ENCODE data around the gene RPS6KL1. TPM values are rescaled to one million over a fixed set of nuclear protein-coding genes. Genes with fewer than 3 reads are reported as not detected.

Gene RPS6KL1
- total RNA-seq, 1 donor, result 0.36 TPM

GRCh38 chr14:74936731-74937130, 13.7 kb upstream of the RPS6KL1 start:
- DNase-seq (ENCODE audit: insufficient read length, low spot score, missing footprints), result peak; percentile 22
- Histone ChIP-seq H3K4me1 (ENCODE audit: insufficient read depth, low read length) (peaks cover 24% of the 10 kb centered on the region), H4K20me1 (ENCODE audit: insufficient read depth, low read length) (no peaks in the 10 kb centered on the region), H3K4me3 (ENCODE audit: insufficient read depth, low read length) (no peak overlapping the region), H3K9me3 (ENCODE audit: low read depth, low read length) (no peaks in the 10 kb centered on the region), H3K4me2 (ENCODE audit: insufficient read depth, low read length) (no peak overlapping the region), H2AFZ (ENCODE audit: low read length) (no peak overlapping the region), H3K27me3 (ENCODE audit: insufficient read depth, low read length) (no peaks in the 10 kb centered on the region), H3K36me3 (ENCODE audit: insufficient read depth, low read length) (no peaks in the 10 kb centered on the region), H3K79me2 (ENCODE audit: insufficient read depth, low read length) (no peaks in the 10 kb centered on the region), H3K27ac (ENCODE audit: low read depth, low read length) (no peak overlapping the region)
- TF ChIP-seq CTCF (IDR thresholded peaks at IDR 0.05; ENCODE audit: extremely low read depth, low read depth, low read length), result no peak

- no peak overlapping the region for H2AFZ ChIP-seq (ENCODE audit: low read length)
- H3K27me3 ChIP-seq (ENCODE audit: insufficient read depth, low read length), result no peaks in the 10 kb centered on the region
- H3K27ac ChIP-seq (ENCODE audit: low read depth, low read length), result no peak overlapping the region
- TF ChIP-seq CTCF (IDR thresholded peaks at IDR 0.05; ENCODE audit: extremely low read depth, low read depth, low read length), result no peak
- no peak for DNase-seq (ENCODE audit: insufficient read length, low spot score, missing footprints)
- H3K4me3 ChIP-seq (ENCODE audit: insufficient read depth, low read length), result no peak overlapping the region
- H3K36me3 ChIP-seq (ENCODE audit: insufficient read depth, low read length), result no peaks in the 10 kb centered on the region
- H4K20me1 ChIP-seq (ENCODE audit: insufficient read depth, low read length), result no peaks in the 10 kb centered on the region
- no peaks in the 10 kb centered on the region for H3K79me2 ChIP-seq (ENCODE audit: insufficient read depth, low read length)
- peaks cover 20% of the 10 kb centered on the region for H3K4me1 ChIP-seq (ENCODE audit: insufficient read depth, low read length)
- H3K4me2 ChIP-seq (ENCODE audit: insufficient read depth, low read length), result no peak overlapping the region
- no peaks in the 10 kb centered on the region for H3K9me3 ChIP-seq (ENCODE audit: low read depth, low read length)
Measured at GRCh38 chr14:74936151-74936550, 13.1 kb upstream of the RPS6KL1 start.

GRCh38 chr14:74935360-74935680, 12.3 kb upstream of the RPS6KL1 start:
- no peak overlapping the region for H3K27ac ChIP-seq (ENCODE audit: low read depth, low read length)
- no peaks in the 10 kb centered on the region for H3K9me3 ChIP-seq (ENCODE audit: low read depth, low read length)
- H3K4me2 ChIP-seq (ENCODE audit: insufficient read depth, low read length), result no peak overlapping the region
- no peak for TF ChIP-seq CTCF (IDR thresholded peaks at IDR 0.05; ENCODE audit: extremely low read depth, low read depth, low read length)
- H3K36me3 ChIP-seq (ENCODE audit: insufficient read depth, low read length), result no peaks in the 10 kb centered on the region
- H3K4me1 ChIP-seq (ENCODE audit: insufficient read depth, low read length), result peaks cover 14% of the 10 kb centered on the region
- no peaks in the 10 kb centered on the region for H4K20me1 ChIP-seq (ENCODE audit: insufficient read depth, low read length)
- peak; percentile 66 for DNase-seq (ENCODE audit: insufficient read length, low spot score, missing footprints)
- H3K4me3 ChIP-seq (ENCODE audit: insufficient read depth, low read length), result no peak overlapping the region
- H3K79me2 ChIP-seq (ENCODE audit: insufficient read depth, low read length), result no peaks in the 10 kb centered on the region
- H3K27me3 ChIP-seq (ENCODE audit: insufficient read depth, low read length), result no peaks in the 10 kb centered on the region
- no peak overlapping the region for H2AFZ ChIP-seq (ENCODE audit: low read length)

- Histone ChIP-seq H4K20me1 (ENCODE audit: insufficient read depth, low read length) (no peaks in the 10 kb centered on the region), H3K9me3 (ENCODE audit: low read depth, low read length) (no peaks in the 10 kb centered on the region), H2AFZ (ENCODE audit: low read length) (peak overlapping the region; percentile 25), H3K4me2 (ENCODE audit: insufficient read depth, low read length) (no peak overlapping the region), H3K27me3 (ENCODE audit: insufficient read depth, low read length) (no peaks in the 10 kb centered on the region), H3K4me3 (ENCODE audit: insufficient read depth, low read length) (no peak overlapping the region), H3K36me3 (ENCODE audit: insufficient read depth, low read length) (no peaks in the 10 kb centered on the region), H3K4me1 (ENCODE audit: insufficient read depth, low read length) (peaks cover 8% of the 10 kb centered on the region), H3K27ac (ENCODE audit: low read depth, low read length) (no peak overlapping the region), H3K79me2 (ENCODE audit: insufficient read depth, low read length) (no peaks in the 10 kb centered on the region)
- no peak for TF ChIP-seq CTCF (IDR thresholded peaks at IDR 0.05; ENCODE audit: extremely low read depth, low read depth, low read length)
- DNase-seq (ENCODE audit: insufficient read length, low spot score, missing footprints), result peak; percentile 23
Measured at GRCh38 chr14:74934476-74935359, 11.7 kb upstream of the RPS6KL1 start.

All from osteoblast (primary cell).